SK-N-SH (cell line): Measurements from ENCODE around the gene DIS3. TPM values are rescaled to one million over a fixed set of nuclear protein-coding genes. Genes with fewer than 3 reads are reported as not detected.

Source experiments
- CTCF ChIA-PET: fragments of 300-600, 350-600 bp; formaldehyde crosslinking; extraction: SDS; loops from one replicate; lab custom pipeline; 2021; lab: Yijun Ruan, JAX
- POLR2A ChIA-PET: fragments of 350-600 bp; sonication (Branson Sonifier 250); formaldehyde crosslinking; extraction: SDS; loops from one replicate; lab custom pipeline; 2020; ENCODE audit warnings: antibody characterized with exemption, inconsistent platforms; lab: Yijun Ruan, JAX
- DNase-seq: peaks from one replicate; pipeline ENCODE4 v3.0.0; 2012
- H2AFZ ChIP-seq: fragments of 200-600 bp; sonication (generic); 2 replicates; pipeline ENCODE4 v1.8.1; 2016; ENCODE audit warnings: antibody characterized with exemption, mild to moderate bottlenecking, low read depth
- H3F3A ChIP-seq: fragments of 200-600 bp; sonication (generic); replicated peaks from 2 replicates; pipeline ENCODE3; 2016; ENCODE audit warnings: antibody characterized with exemption, mild to moderate bottlenecking; ENCODE audit not compliant: insufficient read depth
- H3K27ac ChIP-seq, 2 experiments: fragments of 200-500 bp in 1 of 2; fragments of 200-600 bp in 1 of 2; sonication (Bioruptor generic) in 1 of 2; sonication (generic), shearing (Covaris generic) in 1 of 2; 2 replicates each; pipeline versions ENCODE4 v1.5.1 to v1.6.1; 2014 to 2016; ENCODE audit warnings: low read depth in 2 of 2, inconsistent platforms in 1 of 2, low read length in 1 of 2, mild to moderate bottlenecking in 1 of 2, mixed read lengths in 1 of 2
- H3K27me3 ChIP-seq: fragments of 200-600 bp; sonication (generic), shearing (Covaris generic); 2 replicates; pipeline ENCODE4 v1.6.1; 2016; ENCODE audit warnings: mixed run types; ENCODE audit not compliant: insufficient read depth
- H3K36me3 ChIP-seq, 2 experiments: fragments of 200-500 bp in 1 of 2; fragments of 200-600 bp in 1 of 2; sonication (Bioruptor generic) in 1 of 2; sonication (generic) in 1 of 2; replicated peaks in 1 of 2; 2 replicates each; pipeline versions ENCODE3 to v1.5.1; 2014 to 2016; ENCODE audit warnings: low read length in 1 of 2, mild to moderate bottlenecking in 1 of 2; ENCODE audit not compliant: insufficient read depth in 2 of 2, control insufficient read depth in 1 of 2
- H3K4me1 ChIP-seq, 2 experiments: fragments of 200-500 bp in 1 of 2; fragments of 200-600 bp in 1 of 2; sonication (Bioruptor generic) in 1 of 2; sonication (generic), shearing (Covaris generic) in 1 of 2; 2 replicates each; pipeline versions ENCODE4 v1.5.1 to v1.6.1; 2014 to 2016; ENCODE audit warnings: low read depth in 1 of 2, low read length in 1 of 2, mixed run types in 1 of 2; ENCODE audit not compliant: insufficient read depth in 2 of 2, control insufficient read depth in 1 of 2
- H3K4me2 ChIP-seq: fragments of 200-600 bp; sonication (generic), shearing (Covaris generic); 2 replicates; pipeline ENCODE4 v1.6.1; 2017; ENCODE audit warnings: mixed run types
- H3K4me3 ChIP-seq, 2 experiments: fragments of 200-500 bp in 1 of 2; fragments of 200-600 bp in 1 of 2; sonication (Bioruptor generic) in 1 of 2; sonication (generic), shearing (Covaris generic) in 1 of 2; 2 replicates each; pipeline versions ENCODE4 v1.5.1 to v1.8.1; 2014 to 2016; ENCODE audit warnings: low read depth in 2 of 2, inconsistent platforms in 1 of 2, low read length in 1 of 2, mild to moderate bottlenecking in 1 of 2, mixed read lengths in 1 of 2, moderate library complexity in 1 of 2
- H3K79me2 ChIP-seq: fragments of 200-600 bp; sonication (generic); 2 replicates; pipeline ENCODE4 v1.8.1; 2017; ENCODE audit warnings: mild to moderate bottlenecking; ENCODE audit not compliant: insufficient read depth
- H3K9ac ChIP-seq: fragments of 200-600 bp; sonication (generic); 2 replicates; pipeline ENCODE4 v1.6.1; 2017; ENCODE audit warnings: mixed run types
- H3K9me2 ChIP-seq: fragments of 200-600 bp; sonication (generic); 2 replicates; pipeline ENCODE4 v1.6.1; 2017; ENCODE audit warnings: mixed run types
- H3K9me3 ChIP-seq: fragments of 200-600 bp; sonication (generic); 2 replicates; pipeline ENCODE4 v1.6.1; 2017; ENCODE audit warnings: mixed run types, mild to moderate bottlenecking, moderate library complexity
- H4K20me1 ChIP-seq: fragments of 200-600 bp; sonication (generic); 2 replicates; pipeline ENCODE4 v1.6.1; 2017; ENCODE audit warnings: mild to moderate bottlenecking, mixed run types; ENCODE audit not compliant: insufficient read depth
- CTCF ChIP-seq: fragments of 200-600 bp; sonication (generic); IDR thresholded peaks from 2 replicates; pipeline ENCODE4 v1.6.1; 2017; ENCODE audit warnings: antibody characterized with exemption, mild to moderate bottlenecking, moderate library complexity
- ELF1 ChIP-seq: IDR thresholded peaks from 2 replicates; pipeline ENCODE4 v1.4.0; 2012
- EZH2phosphoT487 ChIP-seq: fragments of 200-600 bp; sonication (generic); IDR thresholded peaks from 2 replicates; pipeline ENCODE4 v1.6.1; 2017; ENCODE audit warnings: low read depth, mixed run types, mild to moderate bottlenecking, antibody characterized with exemption, moderate library complexity, borderline replicate concordance
- FOSL2 ChIP-seq: IDR thresholded peaks from 2 replicates; pipeline ENCODE4 v1.4.0; 2012; ENCODE audit warnings: low read depth, mild to moderate bottlenecking, moderate library complexity, borderline replicate concordance
- FOXJ3 ChIP-seq: sonication (generic); formaldehyde crosslinking; IDR thresholded peaks from 2 replicates; pipeline ENCODE4 v1.5.1; 2020; ENCODE audit warnings: mild to moderate bottlenecking, missing genetic modification reagents
- GABPA ChIP-seq: IDR thresholded peaks from 2 replicates; pipeline ENCODE4 v1.4.0; 2012; ENCODE audit warnings: low read depth, mild to moderate bottlenecking
- IRF3 ChIP-seq: fragments of 150-350 bp; IDR thresholded peaks from 2 replicates; pipeline ENCODE4 v1.6.1; 2016; ENCODE audit warnings: mild to moderate bottlenecking, low read depth, low read length
- JUND ChIP-seq: IDR thresholded peaks from 2 replicates; pipeline ENCODE4 v1.4.0; 2012
- MAX ChIP-seq: IDR thresholded peaks from 2 replicates; pipeline ENCODE4 v1.4.0; 2012; ENCODE audit warnings: low read depth
- MEF2A ChIP-seq: IDR thresholded peaks from 2 replicates; pipeline ENCODE4 v1.4.0; 2012; ENCODE audit warnings: low read depth, borderline replicate concordance
- MXI1 ChIP-seq: IDR thresholded peaks from 2 replicates; pipeline ENCODE4 v1.6.1; 2012; ENCODE audit warnings: mild to moderate bottlenecking, low read depth, low read length, improper control_type of control experiment
- NFIC ChIP-seq: IDR thresholded peaks from 2 replicates; pipeline ENCODE4 v1.4.0; 2012; ENCODE audit warnings: borderline replicate concordance
- POLR2AphosphoS5 ChIP-seq: IDR thresholded peaks from 2 replicates; pipeline ENCODE4 v1.6.1; 2012; ENCODE audit warnings: low read depth, low read length
- RAD21 ChIP-seq: IDR thresholded peaks from 2 replicates; pipeline ENCODE4 v1.6.1; 2012; ENCODE audit warnings: mild to moderate bottlenecking, low read length
- RCOR1 ChIP-seq: fragments of 150-350 bp; IDR thresholded peaks from 2 replicates; pipeline ENCODE4 v1.6.1; 2017; ENCODE audit warnings: antibody characterized with exemption, low read length
- TAF1 ChIP-seq: IDR thresholded peaks from 2 replicates; pipeline ENCODE4 v1.6.1; 2012; ENCODE audit warnings: low read depth, mild to moderate bottlenecking, low read length, moderate library complexity, borderline replicate concordance
- TCF12 ChIP-seq: IDR thresholded peaks from 2 replicates; pipeline ENCODE4 v1.4.0; 2012
- USF2 ChIP-seq: fragments of 150-350 bp; IDR thresholded peaks from 2 replicates; pipeline ENCODE4 v1.6.1; 2017; ENCODE audit warnings: antibody characterized with exemption, low read length, low read depth, borderline replicate concordance
- YY1 ChIP-seq: IDR thresholded peaks from 2 replicates; pipeline ENCODE4 v1.4.0; 2012; ENCODE audit warnings: low read depth, mild to moderate bottlenecking
- ZBTB33 ChIP-seq: IDR thresholded peaks from 2 replicates; pipeline ENCODE4 v1.4.0; 2012; ENCODE audit warnings: low read depth, borderline replicate concordance
- WGBS: methylation state at CpG from one replicate; pipeline ENCODE4 v1.1.6; 2017; ENCODE audit warnings: low lambda C conversion rate; 5-methylcytosine and 5-hydroxymethylcytosine counted together
- polyA plus RNA-seq, 3 experiments: library from polyadenylated mRNA; depleted of rRNA; stranded (reverse); fragments of >200 nt; gene quantifications; 2 replicates each; pipeline ENCODE4 v1.2.3, GENCODE V29; 2012

The DIS3 gene
- polyA plus RNA-seq, 1 of the 3 experiments (the other 2 are of a cell fraction): 15.7 TPM

GRCh38 chr13:72754111-72754510, 27.6 kb downstream of the DIS3 start:
- peaks cover 43% of the 10 kb centered on the region for H3K79me2 ChIP-seq

More at GRCh38 chr13:72754111-72754510, 27.6 kb downstream of the DIS3 start:
- Histone ChIP-seq H3K36me3 (peaks cover 73 to 77% of the 10 kb centered on the region in 2 experiments), H2AFZ (no peak overlapping the region), H4K20me1 (no peaks in the 10 kb centered on the region), H3K9ac (no peak overlapping the region), H3K4me2 (no peak overlapping the region), H3K4me1 (no peaks in the 10 kb centered on the region), H3K4me3 (no peak overlapping the region), H3K9me2 (no peaks in the 10 kb centered on the region), H3K27ac (peak overlapping the region in 1 of 2 experiments; percentile 12; a peak in 1 of 4 replicates), H3K27me3 (no peaks in the 10 kb centered on the region), H3K9me3 (no peaks in the 10 kb centered on the region), H3F3A (peaks cover 16% of the 10 kb centered on the region)
- WGBS: 85% methylated on average over 6 of the region's 6 CpGs
- no peak for DNase-seq
- ChIA-PET POLR2A (no interaction called here), CTCF (no interaction called here)
- TF ChIP-seq ELF1 (no peak), USF2 (no peak), IRF3 (no peak), FOXJ3 (no peak), TAF1 (no peak), CTCF (no peak), FOSL2 (no peak), JUND (no peak), POLR2AphosphoS5 (no peak), MAX (no peak), EZH2phosphoT487 (no peak), MEF2A (no peak), RAD21 (no peak), RCOR1 (no peak), TCF12 (no peak), YY1 (no peak), NFIC (no peak), MXI1 (no peak), GABPA (no peak), ZBTB33 (no peak)
